ENCODE results near the gene GATB. TPM values are rescaled to one million over a fixed set of nuclear protein-coding genes. Genes with fewer than 3 reads are reported as not detected.

GATB gene
- total and polyA plus RNA-seq, 5 donors from 2014 or later = 7.9 to 13.3 (median 11.7) TPM

DNA sequence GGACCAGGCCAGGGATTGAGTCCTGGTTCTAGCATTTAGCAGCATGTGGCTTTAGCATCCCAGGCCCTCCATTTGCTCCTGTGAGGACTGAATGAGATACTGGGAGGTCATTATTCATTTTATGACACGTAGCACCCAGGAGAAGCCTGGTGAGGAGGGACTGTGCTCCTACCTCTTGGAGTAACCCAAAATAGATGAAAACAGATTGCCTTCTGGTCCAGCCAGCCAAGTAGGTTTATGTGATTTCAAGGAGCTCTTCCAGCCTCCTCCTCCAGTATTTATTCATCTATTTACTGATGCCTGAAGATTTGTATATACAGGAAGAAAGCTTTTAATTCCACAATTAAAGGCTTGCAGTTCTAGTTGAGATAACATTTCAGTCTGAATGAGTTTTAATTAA is 109.3 kb downstream of the GATB start:
- H3K27ac Mint-ChIP-seq = no peak overlapping the region
- H3K27ac ChIP-seq (ENCODE audit: insufficient read depth, low read length, poor library complexity, severe bottlenecking) = no peak overlapping the region
- ATAC-seq (ENCODE audit: low read depth in 2 of 2) (no peak), DNase-seq (no peak)
- peaks cover 3% of the 10 kb centered on the region for H3K27me3 ChIP-seq (ENCODE audit: control insufficient read depth, insufficient read depth, low read length)
- no peaks in the 10 kb centered on the region for H3K36me3 Mint-ChIP-seq
- no peaks in the 10 kb centered on the region for H3K9me3 ChIP-seq (ENCODE audit: control insufficient read depth in 2 of 2, low read length in 2 of 2)
- H3K4me1 ChIP-seq (ENCODE audit: control insufficient read depth, insufficient read depth, low read length, poor library complexity, severe bottlenecking) = no peaks in the 10 kb centered on the region
- peaks cover 10% of the 10 kb centered on the region for H3K27me3 Mint-ChIP-seq
- no peaks in the 10 kb centered on the region for H3K4me1 Mint-ChIP-seq
- H3K4me3 Mint-ChIP-seq = no peak overlapping the region
- no peaks in the 10 kb centered on the region for H3K9me3 Mint-ChIP-seq
- no peaks in the 10 kb centered on the region for H3K36me3 ChIP-seq (ENCODE audit: control insufficient read depth, insufficient read depth, low read length)
- no peak overlapping the region for H3K4me3 ChIP-seq (ENCODE audit: low read depth, low read length)

- no peaks in the 10 kb centered on the region for H3K4me1 ChIP-seq (ENCODE audit: control insufficient read depth, insufficient read depth, low read length, poor library complexity, severe bottlenecking)
- H3K27me3 ChIP-seq (ENCODE audit: control insufficient read depth, insufficient read depth, low read length) = peaks cover 3% of the 10 kb centered on the region
- no peak overlapping the region for H3K27ac Mint-ChIP-seq
- H3K4me3 ChIP-seq (ENCODE audit: low read depth, low read length) = no peak overlapping the region
- H3K27ac ChIP-seq (ENCODE audit: insufficient read depth, low read length, poor library complexity, severe bottlenecking) = no peak overlapping the region
- DNase-seq (no peak), ATAC-seq (ENCODE audit: low read depth in 2 of 2) (no peak)
- H3K36me3 Mint-ChIP-seq = no peaks in the 10 kb centered on the region
- no peaks in the 10 kb centered on the region for H3K9me3 ChIP-seq (ENCODE audit: control insufficient read depth in 2 of 2, low read length in 2 of 2)
- H3K4me3 Mint-ChIP-seq = no peak overlapping the region
- H3K36me3 ChIP-seq (ENCODE audit: control insufficient read depth, insufficient read depth, low read length) = no peaks in the 10 kb centered on the region
- peaks cover 10% of the 10 kb centered on the region for H3K27me3 Mint-ChIP-seq
- no peaks in the 10 kb centered on the region for H3K4me1 Mint-ChIP-seq
- H3K9me3 Mint-ChIP-seq = peaks cover 0 to 1% (median 0%) of the 10 kb centered on the region in 7 donors
These were observed 111.3 kb downstream of the GATB start for GRCh38 chr4:151649479-151649878.

DNA sequence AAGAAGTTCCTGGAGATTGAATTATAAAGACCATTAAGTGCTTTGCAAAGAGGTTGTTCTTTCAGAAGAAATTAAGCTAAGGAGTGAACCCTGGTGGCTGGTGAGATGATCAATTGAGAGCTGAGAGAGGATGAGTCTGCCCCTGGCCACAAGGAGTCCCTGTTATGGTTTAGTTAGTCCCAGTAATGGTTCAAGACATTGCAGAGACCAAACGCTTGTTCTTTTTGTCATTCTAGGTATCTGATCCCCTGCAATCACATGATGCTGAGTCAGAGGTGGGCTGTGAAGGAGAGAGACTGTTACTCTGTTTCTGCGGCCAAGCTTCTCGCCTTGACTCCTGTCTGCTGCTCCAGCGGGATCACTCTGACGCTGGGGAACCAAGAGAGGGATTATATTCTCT is 114.5 kb downstream of the GATB start:
- Histone ChIP-seq H3K27me3 (ENCODE audit: control insufficient read depth, insufficient read depth, low read length) (peaks cover 3% of the 10 kb centered on the region), H3K4me3 (ENCODE audit: low read depth, low read length) (no peak overlapping the region), H3K9me3 (ENCODE audit: control insufficient read depth in 2 of 2, low read length in 2 of 2) (no peaks in the 10 kb centered on the region), H3K27ac (ENCODE audit: insufficient read depth, low read length, poor library complexity, severe bottlenecking) (no peak overlapping the region), H3K4me1 (ENCODE audit: control insufficient read depth, insufficient read depth, low read length, poor library complexity, severe bottlenecking) (no peaks in the 10 kb centered on the region), H3K36me3 (ENCODE audit: control insufficient read depth, insufficient read depth, low read length) (no peaks in the 10 kb centered on the region)
- Mint-ChIP-seq H3K27ac (no peak overlapping the region), H3K9me3 (peaks cover 0 to 1% (median 0%) of the 10 kb centered on the region in 7 donors), H3K4me3 (no peak overlapping the region), H3K27me3 (peaks cover 4% of the 10 kb centered on the region), H3K36me3 (no peaks in the 10 kb centered on the region), H3K4me1 (no peaks in the 10 kb centered on the region)
- no peak for ATAC-seq (ENCODE audit: low read depth in 2 of 2)
- no peak for DNase-seq

- no peaks in the 10 kb centered on the region for H3K4me1 Mint-ChIP-seq
- peaks cover 3% of the 10 kb centered on the region for H3K27me3 ChIP-seq (ENCODE audit: control insufficient read depth, insufficient read depth, low read length)
- H3K27me3 Mint-ChIP-seq = peaks cover 4% of the 10 kb centered on the region
- no peaks in the 10 kb centered on the region for H3K36me3 Mint-ChIP-seq
- no peak overlapping the region for H3K27ac Mint-ChIP-seq
- DNase-seq = peak in 1 of 3 donors; percentile 10
- H3K36me3 ChIP-seq (ENCODE audit: control insufficient read depth, insufficient read depth, low read length) = no peaks in the 10 kb centered on the region
- peaks cover 0 to 1% (median 0%) of the 10 kb centered on the region in 7 donors for H3K9me3 Mint-ChIP-seq
- H3K27ac ChIP-seq (ENCODE audit: insufficient read depth, low read length, poor library complexity, severe bottlenecking) = no peak overlapping the region
- no peaks in the 10 kb centered on the region for H3K4me1 ChIP-seq (ENCODE audit: control insufficient read depth, insufficient read depth, low read length, poor library complexity, severe bottlenecking)
- no peak for ATAC-seq (ENCODE audit: low read depth in 2 of 2)
- H3K4me3 ChIP-seq (ENCODE audit: low read depth, low read length) = no peak overlapping the region
- no peak overlapping the region for H3K4me3 Mint-ChIP-seq
- no peaks in the 10 kb centered on the region for H3K9me3 ChIP-seq (ENCODE audit: control insufficient read depth in 2 of 2, low read length in 2 of 2)
These were observed 116.2 kb downstream of the GATB start for GRCh38 chr4:151644622-151645021.

DNA sequence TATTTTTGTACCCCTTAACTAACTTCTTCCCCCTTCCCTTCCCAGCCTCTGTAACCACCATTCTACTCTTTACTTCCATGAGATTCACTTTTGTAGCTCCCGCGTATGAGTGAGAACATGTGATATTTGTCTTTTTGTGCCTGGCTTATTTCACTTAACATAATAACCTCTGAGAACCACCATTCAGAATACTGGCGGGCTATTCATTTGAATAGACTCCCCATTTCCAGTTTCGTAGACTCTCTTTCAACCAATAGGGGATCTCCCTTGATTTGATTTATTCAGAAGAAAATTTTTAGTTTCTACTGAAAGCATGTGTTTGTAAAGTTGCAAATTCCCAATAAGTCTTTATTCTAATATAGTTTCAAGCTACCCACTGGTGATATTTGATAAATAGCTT is 117.2 kb downstream of the GATB start:
- no peak overlapping the region for H3K27ac Mint-ChIP-seq
- DNase-seq = no peak
- no peak overlapping the region for H3K4me3 Mint-ChIP-seq

GRCh38 chr4:151641983-151642382 is 118.8 kb downstream of the GATB start:
- H3K4me3 Mint-ChIP-seq = no peak overlapping the region
- no peaks in the 10 kb centered on the region for H3K36me3 ChIP-seq (ENCODE audit: control insufficient read depth, insufficient read depth, low read length)
- DNase-seq (no peak), ATAC-seq (ENCODE audit: low read depth in 2 of 2) (no peak)
- no peak overlapping the region for H3K4me3 ChIP-seq (ENCODE audit: low read depth, low read length)
- no peaks in the 10 kb centered on the region for H3K4me1 ChIP-seq (ENCODE audit: control insufficient read depth, insufficient read depth, low read length, poor library complexity, severe bottlenecking)
- no peaks in the 10 kb centered on the region for H3K4me1 Mint-ChIP-seq
- H3K27me3 Mint-ChIP-seq = peaks cover 11% of the 10 kb centered on the region
- H3K9me3 ChIP-seq (ENCODE audit: control insufficient read depth in 2 of 2, low read length in 2 of 2) = no peaks in the 10 kb centered on the region
- H3K27ac ChIP-seq (ENCODE audit: insufficient read depth, low read length, poor library complexity, severe bottlenecking) = no peak overlapping the region
- H3K27me3 ChIP-seq (ENCODE audit: control insufficient read depth, insufficient read depth, low read length) = peaks cover 5% of the 10 kb centered on the region
- no peaks in the 10 kb centered on the region for H3K36me3 Mint-ChIP-seq
- peaks cover 0 to 1% (median 0%) of the 10 kb centered on the region in 7 donors for H3K9me3 Mint-ChIP-seq
- H3K27ac Mint-ChIP-seq = no peak overlapping the region

More for the DNA sequence above, 117.2 kb downstream of the GATB start:
- no peaks in the 10 kb centered on the region for H3K4me1 ChIP-seq (ENCODE audit: control insufficient read depth, insufficient read depth, low read length, poor library complexity, severe bottlenecking)
- H3K36me3 ChIP-seq (ENCODE audit: control insufficient read depth, insufficient read depth, low read length) = no peaks in the 10 kb centered on the region
- H3K27me3 Mint-ChIP-seq = peaks cover 7% of the 10 kb centered on the region
- H3K36me3 Mint-ChIP-seq = no peaks in the 10 kb centered on the region
- peaks cover 0 to 1% (median 0%) of the 10 kb centered on the region in 7 donors for H3K9me3 Mint-ChIP-seq
- H3K27me3 ChIP-seq (ENCODE audit: control insufficient read depth, insufficient read depth, low read length) = peaks cover 5% of the 10 kb centered on the region
- no peak for ATAC-seq (ENCODE audit: low read depth in 2 of 2)
- H3K4me1 Mint-ChIP-seq = no peaks in the 10 kb centered on the region
- H3K9me3 ChIP-seq (ENCODE audit: control insufficient read depth in 2 of 2, low read length in 2 of 2) = no peaks in the 10 kb centered on the region
- H3K4me3 ChIP-seq (ENCODE audit: low read depth, low read length) = no peak overlapping the region
- H3K27ac ChIP-seq (ENCODE audit: insufficient read depth, low read length, poor library complexity, severe bottlenecking) = no peak overlapping the region

DNA sequence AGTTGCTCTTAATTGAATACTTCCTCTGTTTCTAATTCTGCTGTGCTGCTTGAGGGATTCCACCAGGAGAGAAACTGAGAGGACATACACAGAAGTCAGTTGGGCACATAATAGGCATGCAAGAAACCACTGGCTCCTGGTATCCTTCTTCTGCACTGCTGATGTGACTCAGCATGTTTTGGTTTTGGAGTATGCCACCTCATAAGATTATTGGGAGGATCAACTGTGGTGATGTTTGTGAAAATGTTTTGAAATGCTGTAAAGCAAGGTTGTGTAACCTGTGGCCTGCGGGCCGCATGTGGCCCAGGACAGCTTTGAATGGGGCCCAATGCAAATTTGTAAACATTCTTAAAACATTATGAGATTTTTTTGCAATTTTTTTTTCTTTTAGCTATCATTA is 119.6 kb downstream of the GATB start:
- Histone ChIP-seq H3K4me3 (ENCODE audit: low read depth, low read length) (no peak overlapping the region), H3K36me3 (ENCODE audit: control insufficient read depth, insufficient read depth, low read length) (no peaks in the 10 kb centered on the region), H3K27ac (ENCODE audit: insufficient read depth, low read length, poor library complexity, severe bottlenecking) (no peak overlapping the region), H3K4me1 (ENCODE audit: control insufficient read depth, insufficient read depth, low read length, poor library complexity, severe bottlenecking) (no peaks in the 10 kb centered on the region), H3K27me3 (ENCODE audit: control insufficient read depth, insufficient read depth, low read length) (peaks cover 4% of the 10 kb centered on the region), H3K9me3 (ENCODE audit: control insufficient read depth in 2 of 2, low read length in 2 of 2) (no peaks in the 10 kb centered on the region)
- H3K4me3 Mint-ChIP-seq = no peak overlapping the region
- DNase-seq = no peak
- H3K36me3 Mint-ChIP-seq = no peaks in the 10 kb centered on the region
- peaks cover 0 to under 1% (median 0%) of the 10 kb centered on the region in 7 donors for H3K9me3 Mint-ChIP-seq
- H3K27me3 Mint-ChIP-seq = peaks cover 15% of the 10 kb centered on the region
- ATAC-seq (ENCODE audit: low read depth in 2 of 2) = no peak
- H3K4me1 Mint-ChIP-seq = no peaks in the 10 kb centered on the region
- H3K27ac Mint-ChIP-seq = no peak overlapping the region

DNA sequence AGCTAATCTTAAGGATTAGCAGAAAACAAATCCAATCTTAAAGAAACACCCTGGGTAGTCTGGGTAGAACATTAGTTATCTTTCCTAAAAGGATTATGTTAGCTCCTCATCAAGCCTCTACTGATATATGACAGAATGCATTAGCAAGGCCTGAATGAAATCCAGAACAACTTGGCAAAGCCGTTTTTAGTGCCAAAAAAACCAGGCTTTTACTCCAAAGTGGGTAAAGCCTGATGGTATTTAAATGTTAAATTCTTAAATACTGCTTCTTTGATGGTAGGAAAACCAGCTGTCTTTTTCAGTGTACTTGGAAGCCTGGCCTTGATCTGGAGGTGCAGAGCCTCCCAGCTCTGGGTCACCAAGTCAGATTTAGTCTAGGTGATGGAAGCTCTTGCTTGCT is 120.4 kb downstream of the GATB start:
- ATAC-seq (ENCODE audit: low read depth in 2 of 2) (no peak), DNase-seq (no peak)
- H3K36me3 ChIP-seq (ENCODE audit: control insufficient read depth, insufficient read depth, low read length) = no peaks in the 10 kb centered on the region
- no peaks in the 10 kb centered on the region for H3K4me1 Mint-ChIP-seq
- H3K4me3 Mint-ChIP-seq = no peak overlapping the region
- H3K36me3 Mint-ChIP-seq = no peaks in the 10 kb centered on the region
- no peak overlapping the region for H3K27ac Mint-ChIP-seq
- H3K27me3 Mint-ChIP-seq = peaks cover 15% of the 10 kb centered on the region
- peaks cover 4% of the 10 kb centered on the region for H3K27me3 ChIP-seq (ENCODE audit: control insufficient read depth, insufficient read depth, low read length)
- no peaks in the 10 kb centered on the region for H3K9me3 ChIP-seq (ENCODE audit: control insufficient read depth in 2 of 2, low read length in 2 of 2)
- H3K27ac ChIP-seq (ENCODE audit: insufficient read depth, low read length, poor library complexity, severe bottlenecking) = no peak overlapping the region
- H3K4me1 ChIP-seq (ENCODE audit: control insufficient read depth, insufficient read depth, low read length, poor library complexity, severe bottlenecking) = no peaks in the 10 kb centered on the region
- H3K4me3 ChIP-seq (ENCODE audit: low read depth, low read length) = no peak overlapping the region
- H3K9me3 Mint-ChIP-seq = no peaks in the 10 kb centered on the region

Measured in CD4-positive, CD25-positive, alpha-beta regulatory T cell (primary cell).